Measurements from ENCODE around the gene CALN1.

GRCh38 chr7:72325561-72325960, 86.6 kb downstream of the CALN1 start:
- TF ChIP-seq CTCF (IDR thresholded peaks at IDR 0.05; ENCODE audit: low read length) (no peak), EZH2 (IDR thresholded peaks at IDR 0.05; ENCODE audit: borderline replicate concordance, low read length) (no peak)
